GM18507 (cell line): ENCODE measurements around the gene SMAD9.
"Not testable (repeated sequence)": the region's sequence is repeated elsewhere in the genome, so short reads cannot be mapped to it uniquely, and the experiment has no call there.

ENCODE experiments used
- DNase-seq: peaks from one replicate; pipeline ENCODE4 v3.0.0; 2011; ENCODE audit warnings: low read depth; ENCODE audit not compliant: insufficient read length; ENCODE audit errors: extremely low spot score
- FAIRE-seq: peaks from 2 replicates; lab custom pipeline; 2011; peaks lifted over from hg19 to GRCh38; lab: Jason Lieb, UNC

Gene SMAD9

DNA sequence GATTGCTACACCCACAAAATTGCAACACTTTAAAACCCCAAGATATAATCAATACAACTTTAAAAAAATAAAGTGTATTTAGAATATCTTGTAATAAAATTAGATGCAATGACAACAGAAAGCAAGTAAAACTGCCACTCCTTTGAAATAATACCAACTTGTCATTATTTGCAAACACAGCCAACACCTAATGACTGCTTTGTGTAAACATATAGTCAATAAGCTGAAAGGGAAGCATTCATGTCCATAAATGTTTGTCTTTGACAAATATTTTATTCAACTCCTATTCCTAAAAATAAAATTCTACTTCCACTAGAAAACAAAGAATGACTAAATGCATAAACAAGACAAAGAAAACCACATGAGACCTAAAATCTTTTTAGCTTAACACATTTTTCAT lies 6.6 kb downstream of the SMAD9 start:
- DNase-seq (no peak), FAIRE-seq (no peak)

DNA sequence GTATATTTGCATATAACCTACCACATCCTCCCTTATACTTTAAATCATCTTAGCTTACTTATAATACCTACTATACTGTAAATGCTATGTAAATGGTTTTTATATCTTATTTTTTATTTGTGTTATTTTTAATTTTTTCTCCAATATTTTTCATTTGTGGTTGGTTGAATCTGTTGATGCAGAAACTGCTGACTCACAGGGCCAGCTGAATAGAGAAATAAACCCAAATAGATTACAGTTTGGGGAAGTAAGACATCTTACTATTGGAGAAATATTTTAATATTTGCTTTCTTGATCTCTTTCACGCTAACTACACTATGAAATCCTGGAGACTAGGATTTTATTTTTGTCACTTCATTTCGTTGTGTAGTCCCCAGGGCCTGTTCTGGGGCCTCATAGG lies 7.1 kb downstream of the SMAD9 start:
- DNase-seq (no peak), FAIRE-seq (no peak)

DNA sequence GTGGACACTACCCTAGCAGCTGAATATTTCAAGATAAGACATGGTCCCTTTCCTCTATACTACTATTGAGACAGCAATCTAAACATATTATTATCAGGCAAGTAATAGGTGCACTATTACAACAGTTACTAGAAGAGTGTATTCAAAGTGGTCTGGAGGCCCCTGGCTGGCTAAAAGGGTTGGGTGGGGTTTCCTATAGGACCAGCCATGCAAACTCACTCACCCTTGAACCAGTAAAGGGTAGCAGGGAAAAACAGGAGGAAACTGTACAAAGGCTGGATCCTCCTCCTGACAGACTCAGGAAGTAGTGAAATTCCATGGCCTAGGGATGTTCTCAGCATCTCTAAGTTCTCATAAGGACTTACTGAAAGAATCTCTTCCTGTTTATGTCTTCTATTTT lies 7.7 kb downstream of the SMAD9 start:
- FAIRE-seq, result no peak
- no peak for DNase-seq

DNA sequence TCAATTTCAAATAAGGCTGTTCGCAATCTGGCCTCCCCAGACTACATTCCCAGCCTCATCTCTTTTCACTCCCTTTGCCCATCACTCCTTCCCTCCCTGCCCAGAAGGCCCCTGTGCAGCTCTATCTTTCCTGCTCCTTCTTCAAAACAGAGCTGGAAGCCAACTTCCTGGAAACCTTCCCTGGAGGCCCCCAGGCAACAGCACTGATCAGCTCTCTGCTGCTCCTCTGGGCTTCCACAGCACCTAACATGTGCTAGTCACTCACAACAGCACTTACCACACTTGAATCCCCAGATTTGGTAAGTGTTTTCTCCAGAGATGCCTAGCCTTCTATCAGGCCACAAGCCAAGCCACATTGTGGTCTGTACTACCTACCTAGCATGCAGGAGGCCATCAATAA lies 9.5 kb downstream of the SMAD9 start:
- FAIRE-seq, result no peak
- no peak for DNase-seq

DNA sequence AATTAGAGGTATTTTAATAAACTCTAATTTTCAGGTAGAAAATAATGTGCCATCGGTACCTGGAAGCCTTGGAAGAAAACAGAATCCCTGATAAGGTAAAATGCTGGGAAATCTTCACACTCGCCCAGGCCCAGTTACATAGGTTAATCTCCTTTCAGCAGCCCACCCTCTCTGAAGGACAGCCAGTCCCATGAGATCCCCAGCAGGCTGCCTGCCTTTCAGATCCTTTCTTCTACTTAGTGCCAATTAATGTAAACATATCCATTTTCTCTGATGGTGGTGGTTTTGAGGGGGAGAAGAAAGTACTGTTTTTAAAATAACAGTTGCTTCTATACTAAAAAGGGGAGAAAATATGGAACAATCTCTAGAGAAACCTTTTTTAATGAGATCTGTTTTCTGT lies 12.2 kb downstream of the SMAD9 start:
- DNase-seq, result no peak
- FAIRE-seq, result no peak

DNA sequence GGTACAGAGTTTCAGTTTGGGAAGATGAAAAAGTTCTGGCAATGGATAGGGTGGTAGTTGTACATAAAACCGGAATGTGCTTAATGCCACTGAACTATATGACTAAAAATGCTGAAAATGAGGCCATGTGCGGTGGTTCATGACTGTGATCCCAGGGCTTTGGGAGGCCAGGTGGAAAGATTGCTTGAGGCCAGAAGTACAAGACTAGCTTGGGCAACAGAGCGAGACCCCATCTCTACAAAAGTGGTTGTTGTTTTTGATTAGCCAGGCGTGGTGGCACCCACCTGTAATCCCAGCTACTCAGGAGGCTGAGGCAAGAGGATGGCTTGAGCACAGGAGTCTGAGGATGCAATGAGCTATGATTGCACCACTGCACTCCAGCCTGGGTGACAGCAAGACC lies 12.8 kb downstream of the SMAD9 start:
- DNase-seq (no peak), FAIRE-seq (no peak)

DNA sequence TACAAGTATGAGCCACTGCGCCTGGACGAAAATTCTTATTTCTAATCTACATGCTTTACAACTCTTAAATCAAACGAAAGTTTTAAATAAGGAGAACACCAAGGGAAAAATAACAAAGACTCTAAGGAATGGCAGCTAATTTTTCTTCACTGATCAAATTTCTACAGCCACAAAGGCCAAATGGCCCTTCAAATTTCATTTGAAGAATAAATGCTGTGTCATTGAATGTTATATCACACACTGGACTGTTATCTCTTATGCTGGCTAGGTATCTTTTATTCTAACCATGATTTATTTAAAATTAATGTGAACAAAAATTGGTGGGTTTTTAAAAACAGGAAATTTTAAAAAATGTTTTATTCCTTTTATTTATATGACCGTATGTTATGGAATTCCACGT lies 14.1 kb downstream of the SMAD9 start:
- FAIRE-seq (no peak), DNase-seq (no peak)

DNA sequence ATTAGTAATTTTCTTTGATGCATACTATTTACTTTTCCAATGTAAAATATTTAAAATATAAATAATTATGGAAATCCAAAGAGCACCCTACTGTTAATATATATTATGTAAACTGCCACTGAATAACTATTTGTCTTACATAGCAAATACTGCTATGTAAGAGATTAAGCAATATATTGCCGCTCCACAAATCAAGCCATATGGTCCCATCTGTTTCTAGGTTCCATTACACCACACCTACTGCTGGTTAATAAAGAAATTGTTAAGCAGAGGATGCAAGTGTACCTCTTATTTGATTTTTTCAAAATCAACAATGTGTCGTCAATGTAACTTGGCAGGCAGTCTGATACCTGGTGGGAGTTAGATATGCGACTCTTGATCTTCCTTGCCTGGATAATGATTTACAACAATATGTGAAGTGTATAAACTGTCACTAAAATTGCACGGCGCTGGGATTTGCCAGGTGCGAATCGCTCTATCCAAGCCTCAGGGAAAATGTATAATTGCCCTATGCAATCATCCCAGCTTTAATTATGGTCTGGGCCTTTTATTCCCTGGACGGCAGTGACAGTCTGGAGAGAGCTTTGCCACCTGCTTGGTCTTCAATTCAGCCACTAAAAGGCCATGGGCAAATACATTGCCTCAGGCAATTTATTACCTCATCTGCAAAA lies 16.0 kb downstream of the SMAD9 start:
- DNase-seq (no peak), FAIRE-seq (no peak)

DNA sequence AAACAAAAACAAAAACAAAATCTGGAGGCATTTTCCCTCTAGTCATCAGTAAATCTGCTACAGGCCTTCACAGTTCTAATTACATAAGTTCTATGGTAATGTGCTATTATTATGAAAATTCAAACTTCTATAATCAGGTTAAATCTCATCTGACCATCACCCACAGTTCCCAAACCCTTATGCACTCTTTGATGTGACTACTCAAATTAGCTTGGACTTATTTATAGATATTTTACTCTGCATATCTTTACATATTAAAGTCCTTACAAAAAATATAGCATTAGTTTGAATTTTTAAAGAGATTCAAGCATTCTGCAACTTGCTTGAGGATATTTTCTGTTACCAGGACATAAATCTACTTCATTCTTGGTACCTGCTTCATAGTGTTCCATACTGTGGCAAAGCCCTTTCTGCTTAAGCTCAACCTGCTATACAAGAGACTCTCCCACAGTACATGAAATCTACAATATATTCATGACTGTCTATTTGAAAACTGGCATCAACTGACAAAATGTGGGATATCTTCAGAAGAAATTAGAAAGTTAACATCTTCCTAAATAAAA lies 22.9 kb downstream of the SMAD9 start:
- DNase-seq, result no peak
- FAIRE-seq, result no peak

DNA sequence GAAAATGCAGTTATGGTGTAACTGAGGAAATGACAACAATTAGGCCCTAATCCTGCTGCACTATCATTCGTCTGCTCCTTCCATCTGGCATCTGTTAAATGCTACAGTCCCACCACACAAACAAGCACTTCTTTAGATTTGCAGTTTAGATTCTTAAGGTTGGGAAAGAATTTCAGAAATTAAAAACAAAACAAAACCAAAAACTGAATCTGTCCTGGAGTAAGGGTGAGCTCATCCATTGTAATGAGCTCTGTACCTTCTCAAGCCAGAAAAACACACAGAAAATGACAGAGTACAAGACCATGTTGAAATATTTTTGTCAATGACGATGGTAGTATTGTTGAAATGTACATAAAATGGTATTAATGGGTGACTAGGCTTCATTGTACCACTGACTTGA lies 28.3 kb downstream of the SMAD9 start:
- no peak for FAIRE-seq

DNA sequence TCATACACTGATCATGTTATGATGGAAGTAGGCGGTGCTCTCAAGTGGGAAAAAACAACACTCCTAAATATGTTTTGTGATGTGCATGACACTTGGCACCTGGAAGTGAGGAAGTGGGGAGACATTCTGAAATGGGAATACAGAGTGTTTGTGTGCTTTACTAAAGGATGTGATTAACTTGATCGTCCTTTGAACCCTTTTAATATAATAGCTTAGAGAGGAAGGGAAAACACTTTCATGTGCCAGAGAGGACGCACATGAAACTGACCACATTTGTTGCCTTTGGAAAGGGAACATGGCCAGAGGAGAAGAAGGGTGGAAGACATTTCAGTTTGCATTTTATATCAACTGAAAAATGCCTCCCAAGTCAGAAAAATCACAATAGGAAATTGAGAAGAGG lies 31.4 kb downstream of the SMAD9 start:
- DNase-seq, result no peak
- no peak for FAIRE-seq

More for the DNA sequence above, 28.3 kb downstream of the SMAD9 start:
- no peak for DNase-seq

DNA sequence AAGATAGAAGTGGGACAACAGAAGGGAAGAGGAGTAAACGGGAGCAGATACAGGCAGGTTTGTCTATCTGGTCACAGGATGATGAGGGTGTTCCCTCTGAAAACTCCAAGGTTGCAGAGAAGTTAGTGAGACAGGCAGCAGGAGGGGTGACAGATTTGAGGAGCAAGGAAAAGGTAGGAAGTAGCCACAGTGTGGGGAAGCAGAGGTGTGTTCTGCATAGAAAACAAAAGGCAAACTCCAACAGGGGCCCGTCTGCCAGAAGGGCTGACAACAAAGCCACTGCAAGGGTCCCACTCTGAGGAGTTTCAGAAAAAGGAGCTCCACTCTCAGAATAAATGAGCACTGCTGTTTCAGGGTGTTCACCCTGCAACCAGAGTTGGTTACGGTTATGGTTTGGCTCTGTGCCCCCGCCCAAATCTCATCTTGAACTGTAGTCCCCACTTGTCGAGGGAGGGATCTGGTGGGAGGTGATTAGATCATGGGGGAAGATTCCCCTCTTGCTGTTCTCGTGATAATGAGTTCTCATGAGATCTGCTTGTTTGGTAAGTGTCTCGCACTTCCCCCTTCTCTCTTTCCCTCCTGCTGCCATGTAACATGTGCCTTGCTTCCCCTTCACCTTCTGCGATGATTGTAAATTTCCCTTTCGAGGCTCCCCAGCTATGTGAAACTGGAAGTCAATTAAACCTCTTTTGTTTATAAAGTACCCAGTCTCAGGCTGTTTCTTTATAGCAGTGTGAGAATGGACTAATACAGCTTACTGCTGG lies 32.1 kb downstream of the SMAD9 start:
- no peak for FAIRE-seq
- no peak for DNase-seq

DNA sequence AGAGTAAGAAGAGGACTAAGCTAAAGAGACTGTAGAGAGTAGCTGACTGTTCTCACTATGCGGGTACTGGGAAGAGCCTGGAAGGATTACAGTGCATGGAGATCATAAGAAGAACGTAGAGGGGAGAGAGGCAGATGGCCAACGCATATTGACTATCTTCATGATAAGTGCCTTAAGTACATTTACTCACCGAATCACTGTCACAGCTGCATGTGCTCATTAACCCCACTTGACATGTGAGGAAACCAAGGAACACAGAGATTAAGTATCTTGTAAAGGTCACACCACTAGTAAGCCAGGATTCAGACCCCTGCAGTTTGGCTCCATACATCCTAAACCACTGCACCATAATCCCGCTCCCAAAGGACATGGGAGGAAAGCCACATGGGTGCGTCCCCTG lies 34.1 kb downstream of the SMAD9 start:
- no peak for FAIRE-seq

DNA sequence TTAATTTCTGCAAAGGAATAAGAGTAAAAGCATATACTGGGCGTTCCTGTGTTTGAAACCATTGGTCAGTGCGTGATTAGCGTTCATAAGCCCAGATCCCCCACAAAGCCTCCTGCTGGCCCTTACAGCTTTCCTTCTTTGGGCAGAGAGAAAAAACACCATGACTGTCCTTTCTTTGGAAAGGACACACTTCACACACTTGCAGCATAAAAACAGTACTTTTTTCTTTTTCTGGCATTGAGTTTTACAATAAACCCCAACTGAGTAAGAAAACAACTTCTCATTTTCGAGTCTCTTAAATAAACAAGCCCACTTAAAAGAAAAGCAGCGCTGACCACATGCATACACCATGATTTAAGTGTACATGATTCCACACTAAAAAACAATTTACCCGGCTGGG lies 35.8 kb downstream of the SMAD9 start:
- DNase-seq (no peak), FAIRE-seq (no peak)

More for the DNA sequence above, 34.1 kb downstream of the SMAD9 start:
- DNase-seq, result no peak

DNA sequence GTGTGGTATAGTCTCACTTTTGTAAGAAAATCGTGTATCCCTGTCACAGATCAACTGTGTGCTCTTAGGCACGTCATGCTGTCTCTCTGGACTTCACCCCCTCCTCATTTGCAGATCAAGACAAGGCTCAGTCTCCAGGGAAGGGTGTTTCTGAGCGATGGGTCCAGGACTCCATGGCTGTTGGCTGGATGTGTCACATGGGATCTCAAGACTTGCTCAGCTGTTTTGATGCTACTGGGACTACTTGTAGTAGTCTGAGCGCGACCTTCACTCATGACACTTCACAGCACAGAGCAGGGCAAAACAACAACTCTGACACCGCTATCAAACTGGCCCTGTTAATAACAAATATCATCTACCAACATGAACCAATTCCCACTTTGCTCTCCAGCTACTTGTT lies 36.2 kb downstream of the SMAD9 start:
- no peak for FAIRE-seq
- no peak for DNase-seq

DNA sequence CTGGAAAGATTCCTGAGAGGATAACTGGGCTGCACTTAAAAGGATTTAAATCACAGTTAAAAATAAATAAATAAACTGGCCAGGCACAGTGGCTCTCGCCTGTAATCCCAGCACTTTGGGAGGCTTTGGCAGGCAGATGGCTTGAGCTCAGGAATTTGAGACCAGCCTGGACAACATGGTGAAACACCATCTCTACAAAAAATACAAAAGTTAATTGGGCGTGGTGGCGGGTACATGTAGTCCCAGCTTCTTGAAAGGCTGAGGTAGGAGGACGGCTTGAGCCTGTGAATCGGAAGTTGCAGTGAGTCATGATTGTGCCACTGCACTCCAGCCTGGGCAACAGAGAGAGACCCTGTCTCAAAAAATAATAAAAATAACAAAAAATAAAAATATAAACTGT lies 36.6 kb downstream of the SMAD9 start:
- not testable (repeated sequence) for FAIRE-seq, DNase-seq

DNA sequence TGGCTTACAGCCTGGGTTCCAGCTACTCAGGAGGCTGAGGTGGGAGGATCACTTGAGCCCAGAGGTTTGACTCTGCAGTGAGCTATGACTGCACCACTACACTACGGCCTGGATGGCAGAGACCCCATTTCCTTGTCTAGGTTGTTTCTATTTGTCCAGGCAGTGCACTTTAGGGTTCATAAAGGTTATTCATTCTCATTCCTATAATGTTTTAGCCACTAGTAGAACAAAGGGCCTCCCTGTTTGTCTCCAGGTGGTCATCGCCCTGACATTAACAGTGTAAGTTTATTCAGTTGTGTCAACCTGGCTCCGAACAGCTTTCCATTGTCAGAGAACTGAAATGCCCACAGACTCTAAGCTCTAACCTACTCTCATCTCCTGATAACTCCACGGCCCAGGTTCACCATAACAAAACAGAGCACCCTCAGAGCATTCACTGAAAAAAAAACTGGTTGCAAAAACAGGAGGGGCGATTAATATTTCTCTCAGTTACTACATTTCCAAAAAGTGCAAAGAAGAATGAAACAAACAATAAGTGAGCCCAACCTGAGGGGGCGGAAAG lies 37.1 kb downstream of the SMAD9 start:
- DNase-seq (no peak), FAIRE-seq (no peak)

DNA sequence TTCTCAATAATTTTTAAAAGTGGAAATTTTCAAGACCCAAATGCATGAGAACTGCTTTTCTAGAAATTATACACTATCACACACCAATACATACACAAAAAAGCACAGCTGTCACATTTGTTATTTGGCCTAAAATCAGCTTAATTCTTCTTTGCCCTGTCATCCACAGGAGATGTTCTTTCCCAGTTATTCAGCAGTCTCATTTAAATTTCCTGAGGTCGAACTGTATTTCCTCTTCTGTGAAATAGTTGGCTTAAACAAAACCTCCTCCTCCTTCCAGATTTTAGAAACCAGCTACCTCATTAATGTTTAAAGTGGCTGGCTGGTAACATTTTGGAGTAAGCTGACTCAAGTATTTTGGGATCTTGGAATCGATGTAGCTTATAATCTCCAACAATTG lies 39.1 kb downstream of the SMAD9 start:
- DNase-seq (no peak), FAIRE-seq (no peak)

DNA sequence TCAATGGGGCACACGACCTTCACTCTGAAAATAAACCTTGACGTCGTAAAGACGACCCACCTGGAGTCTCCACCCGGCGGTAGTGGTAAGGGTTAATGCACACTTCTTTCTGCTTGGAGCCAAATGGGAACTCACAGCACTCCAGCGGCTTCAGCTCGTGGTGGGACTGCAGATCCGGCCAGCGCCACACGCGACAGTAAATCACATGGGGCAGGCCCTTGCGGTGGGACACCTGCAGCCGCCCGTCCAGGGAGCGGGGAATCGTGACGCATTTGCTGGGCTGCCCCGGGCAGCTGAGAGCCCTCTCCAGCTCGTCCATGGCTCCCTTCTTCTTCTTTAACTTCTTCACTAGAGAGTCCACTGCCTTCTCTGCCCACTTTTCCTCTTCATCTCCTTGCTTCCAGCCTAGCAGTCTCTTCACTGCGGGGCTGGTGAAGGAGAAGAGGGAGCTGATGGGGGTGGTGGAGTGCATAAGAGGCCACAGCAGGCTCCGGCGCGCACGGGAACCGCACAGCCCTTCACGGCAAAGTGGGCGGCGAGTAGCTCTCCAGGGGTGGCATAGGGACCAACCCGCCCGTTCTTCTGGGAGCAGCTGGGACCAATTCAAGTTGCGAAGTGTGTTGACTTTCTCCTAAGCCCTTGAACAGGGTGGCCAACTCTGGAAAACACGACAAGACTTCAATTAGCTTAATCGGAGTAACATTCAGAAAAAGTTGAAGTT lies 40.7 kb downstream of the SMAD9 start:
- FAIRE-seq (no peak), DNase-seq (no peak)

DNA sequence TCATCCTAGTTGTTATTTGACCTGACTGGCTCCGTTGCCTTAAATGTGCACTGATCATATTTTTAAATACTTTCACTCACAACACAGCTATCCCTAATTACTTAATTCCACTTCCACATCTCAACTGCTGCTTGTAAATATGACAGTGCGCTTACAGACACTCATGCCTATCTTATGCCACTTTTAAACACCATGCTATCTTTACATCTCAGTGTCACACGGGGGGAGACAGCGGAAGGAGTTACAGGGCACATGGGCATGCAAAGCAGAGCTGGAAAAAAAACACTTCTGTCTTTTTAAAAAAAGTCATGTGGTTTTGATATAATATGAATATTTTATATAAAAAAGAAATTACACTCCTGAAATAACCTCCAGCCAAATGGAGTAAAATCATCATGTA lies 44.1 kb downstream of the SMAD9 start:
- FAIRE-seq, result no peak
- no peak for DNase-seq
